GM13977 (cell line): ENCODE data around the gene TRPM2.

Experiments
- DNase-seq: peaks from one replicate; pipeline ENCODE4 v3.0.0; 2012; ENCODE audit warnings: low spot score
- CTCF ChIP-seq: IDR thresholded peaks from 2 replicates; pipeline ENCODE4 v1.5.1; 2012; ENCODE audit warnings: mild to moderate bottlenecking, control low read depth; ENCODE audit not compliant: insufficient read depth; ENCODE audit errors: extremely low read depth, missing control alignments
- in situ Hi-C: fragments of 300-500 bp; cut with MboI; formaldehyde crosslinking; loops from one replicate; pipeline ENCODE4 v1.12.0; 2022; ENCODE audit warnings: low sequenced_read_pairs, low pct_unique_long_range_greater_than_20kb, mixed read lengths, inconsistent platforms; ENCODE audit not compliant: unreplicated experiment

The TRPM2 gene

GRCh38 chr21:44424608-44425306, 71.3 kb downstream of the TRPM2 start:
- TF ChIP-seq CTCF, result no peak
- DNase-seq, result no peak
- in situ Hi-C loops, result no loop called here

GRCh38 chr21:44425307-44425894, 72.0 kb downstream of the TRPM2 start:
- TF ChIP-seq CTCF, result no peak
- DNase-seq, result no peak
- in situ Hi-C loops, result no loop called here

- in situ Hi-C loops, result no loop called here
- DNase-seq, result no peak
- no peak for TF ChIP-seq CTCF
Observed at GRCh38 chr21:44425895-44426662, 72.7 kb downstream of the TRPM2 start.

GRCh38 chr21:44426663-44427191, 73.3 kb downstream of the TRPM2 start:
- in situ Hi-C loops, result no loop called here
- TF ChIP-seq CTCF, result no peak
- DNase-seq, result no peak

- no peak for DNase-seq
- no peak for TF ChIP-seq CTCF
- in situ Hi-C loops, result no loop called here
Observed at GRCh38 chr21:44427241-44428120, 74.1 kb downstream of the TRPM2 start.

- no peak for DNase-seq
- no peak for TF ChIP-seq CTCF
- in situ Hi-C loops, result no loop called here
Observed at GRCh38 chr21:44428281-44428960, 75.0 kb downstream of the TRPM2 start.
